Measurements from ENCODE around the gene KLHDC9.

GRCh38 chr1:161137881-161138280 lies 39.7 kb downstream of the KLHDC9 start:
- TF ChIP-seq CTCF (IDR thresholded peaks at IDR 0.05; ENCODE audit: borderline replicate concordance, extremely low read depth, low read length, poor library complexity, severe bottlenecking) (no peak), EZH2 (IDR thresholded peaks at IDR 0.05; ENCODE audit: borderline replicate concordance, low read depth, low read length, severe bottlenecking) (no peak)
